ENCODE measurements around the gene PAX5.
A peak's percentile ranks its signal among the peaks of the same experiment; 100 is the strongest.

PAX5 gene

GRCh38 chr9:36985769-36986467 is 48.1 kb downstream of the PAX5 start:
- DNase-seq, result no peak

GRCh38 chr9:36985061-36985768 is 48.9 kb downstream of the PAX5 start:
- no peak for DNase-seq

- peak; percentile 59 for DNase-seq
These were observed 53.7 kb downstream of the PAX5 start for GRCh38 chr9:36980148-36980974.

- DNase-seq, result no peak
These were observed 57.6 kb downstream of the PAX5 start for GRCh38 chr9:36976371-36977030.

GRCh38 chr9:36974731-36975130 is 59.3 kb downstream of the PAX5 start:
- DNase-seq, result no peak

- DNase-seq, result no peak
These were observed 62.1 kb downstream of the PAX5 start for GRCh38 chr9:36971935-36972488.

- DNase-seq, result no peak
These were observed 63.8 kb downstream of the PAX5 start for GRCh38 chr9:36970007-36970888.

GRCh38 chr9:36969216-36969771 is 64.8 kb downstream of the PAX5 start:
- DNase-seq, result no peak

GRCh38 chr9:36968574-36969215 is 65.4 kb downstream of the PAX5 start:
- DNase-seq, result no peak

GRCh38 chr9:36967997-36968396 is 66.1 kb downstream of the PAX5 start:
- DNase-seq, result no peak

GRCh38 chr9:36966371-36967097 is 67.5 kb downstream of the PAX5 start:
- no peak for DNase-seq

- no peak for DNase-seq
These were observed 69.3 kb downstream of the PAX5 start for GRCh38 chr9:36964791-36965190.

GRCh38 chr9:36963346-36963745 is 70.7 kb downstream of the PAX5 start:
- DNase-seq, result no peak

- no peak for DNase-seq
These were observed 71.4 kb downstream of the PAX5 start for GRCh38 chr9:36962691-36963090.

- no peak for DNase-seq
These were observed 72.3 kb downstream of the PAX5 start for GRCh38 chr9:36961561-36962325.

GRCh38 chr9:36961051-36961450 is 73.0 kb downstream of the PAX5 start:
- no peak for DNase-seq

- no peak for DNase-seq
These were observed 73.5 kb downstream of the PAX5 start for GRCh38 chr9:36960575-36960955.

GRCh38 chr9:36959681-36960574 is 74.1 kb downstream of the PAX5 start:
- DNase-seq, result no peak

Measured in 8988T (cell line).